Measurements from ENCODE around the gene SMYD3. TPM values are rescaled to one million over a fixed set of nuclear protein-coding genes. Genes with fewer than 3 reads are reported as not detected.

The SMYD3 gene
- total and polyA plus RNA-seq, 9 of the 15 experiments (the other 6 are each of a cell fraction or from before 2014, with no cell fraction given) = 128 to 440 (median 197) TPM

DNA sequence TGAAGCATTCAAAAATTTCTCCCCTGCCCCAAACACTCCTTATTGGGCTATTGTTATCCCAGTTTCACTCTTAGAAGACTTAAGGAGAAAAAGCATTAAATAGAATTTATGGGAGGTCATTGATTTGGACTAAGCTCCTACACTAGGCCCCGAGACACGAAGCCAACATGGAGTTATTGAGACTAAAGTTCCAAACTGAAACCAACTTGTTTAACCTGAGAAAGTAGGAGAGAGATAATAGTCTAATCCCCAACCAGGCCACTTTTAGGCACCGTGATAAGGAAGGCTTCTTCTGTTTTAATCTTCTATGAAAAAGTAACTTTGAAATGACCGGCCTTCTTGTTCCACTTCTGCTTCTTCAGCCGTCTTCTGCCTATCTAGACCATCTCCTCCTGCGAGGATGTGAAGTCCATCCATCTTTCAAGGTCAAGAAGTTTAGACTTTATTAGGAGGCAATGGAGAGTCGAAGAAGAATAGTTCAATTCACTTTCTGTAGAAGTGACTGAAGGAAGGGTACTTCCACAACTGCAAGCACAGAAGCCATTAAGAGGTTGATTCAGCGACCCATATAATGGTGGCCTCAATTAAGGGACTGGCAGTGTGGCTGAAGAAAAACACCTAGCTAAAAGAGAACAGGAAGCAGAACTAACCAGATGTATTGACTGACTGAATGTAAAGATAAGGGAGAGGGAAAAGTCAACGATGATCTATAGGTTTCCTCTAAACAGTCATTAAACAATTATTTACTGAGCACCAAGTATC, 428.8 kb downstream of the SMYD3 start (continued):
- TF ChIP-seq, protein P1, sequence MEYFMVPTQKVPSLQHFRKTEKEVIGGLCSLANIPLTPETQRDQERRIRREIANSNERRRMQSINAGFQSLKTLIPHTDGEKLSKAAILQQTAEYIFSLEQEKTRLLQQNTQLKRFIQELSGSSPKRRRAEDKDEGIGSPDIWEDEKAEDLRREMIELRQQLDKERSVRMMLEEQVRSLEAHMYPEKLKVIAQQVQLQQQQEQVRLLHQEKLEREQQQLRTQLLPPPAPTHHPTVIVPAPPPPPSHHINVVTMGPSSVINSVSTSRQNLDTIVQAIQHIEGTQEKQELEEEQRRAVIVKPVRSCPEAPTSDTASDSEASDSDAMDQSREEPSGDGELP (CRISPR knock-in tag; IDR thresholded peaks at IDR 0.05; ENCODE audit: borderline replicate concordance) = no peak
- 0 out of 4 replicates have a peak, but pooled peaks of 1 of the 2 experiments have one; percentile 7 for TF ChIP-seq NONO (IDR thresholded peaks at IDR 0.05; ENCODE audit: low read depth in 2 of 2, low read length in 1 of 2)
- TF ChIP-seq, protein P2, sequence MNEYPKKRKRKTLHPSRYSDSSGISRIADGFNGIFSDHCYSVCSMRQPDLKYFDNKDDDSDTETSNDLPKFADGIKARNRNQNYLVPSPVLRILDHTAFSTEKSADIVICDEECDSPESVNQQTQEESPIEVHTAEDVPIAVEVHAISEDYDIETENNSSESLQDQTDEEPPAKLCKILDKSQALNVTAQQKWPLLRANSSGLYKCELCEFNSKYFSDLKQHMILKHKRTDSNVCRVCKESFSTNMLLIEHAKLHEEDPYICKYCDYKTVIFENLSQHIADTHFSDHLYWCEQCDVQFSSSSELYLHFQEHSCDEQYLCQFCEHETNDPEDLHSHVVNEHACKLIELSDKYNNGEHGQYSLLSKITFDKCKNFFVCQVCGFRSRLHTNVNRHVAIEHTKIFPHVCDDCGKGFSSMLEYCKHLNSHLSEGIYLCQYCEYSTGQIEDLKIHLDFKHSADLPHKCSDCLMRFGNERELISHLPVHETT (CRISPR knock-in tag; conservative IDR thresholded peaks at IDR 0.05 in 1 of 2, IDR thresholded peaks at IDR 0.05 in 1 of 2) = peak in 1 of 2 experiments; percentile 78; a peak in 2 of 4 replicates
- no peak for TF ChIP-seq CEBPB (tag; IDR thresholded peaks at IDR 0.05)
- TF ChIP-seq ILF3 (IDR thresholded peaks at IDR 0.05; ENCODE audit: borderline replicate concordance) = no peak
- no peak for TF ChIP-seq ZNF436 (CRISPR knock-in tag; IDR thresholded peaks at IDR 0.05)
- no peak for TF ChIP-seq HNRNPUL1 (IDR thresholded peaks at IDR 0.05; ENCODE audit: low read length)
- TF ChIP-seq TOE1 (IDR thresholded peaks at IDR 0.05; ENCODE audit: borderline replicate concordance) = no peak
- no peak for TF ChIP-seq TOE1 (CRISPR knock-in tag; IDR thresholded peaks at IDR 0.05; ENCODE audit: borderline replicate concordance, low read depth)
- peak; percentile 29; the same call in 1 of the 2 replicates for TF ChIP-seq EP300 (IDR thresholded peaks at IDR 0.05; ENCODE audit: low read length)
- TF ChIP-seq KLF13 (tag; IDR thresholded peaks at IDR 0.05; ENCODE audit: borderline replicate concordance, low read depth) = no peak
- no peak for TF ChIP-seq RB1 (IDR thresholded peaks at IDR 0.05; ENCODE audit: low read depth)
- TF ChIP-seq, protein P3, sequence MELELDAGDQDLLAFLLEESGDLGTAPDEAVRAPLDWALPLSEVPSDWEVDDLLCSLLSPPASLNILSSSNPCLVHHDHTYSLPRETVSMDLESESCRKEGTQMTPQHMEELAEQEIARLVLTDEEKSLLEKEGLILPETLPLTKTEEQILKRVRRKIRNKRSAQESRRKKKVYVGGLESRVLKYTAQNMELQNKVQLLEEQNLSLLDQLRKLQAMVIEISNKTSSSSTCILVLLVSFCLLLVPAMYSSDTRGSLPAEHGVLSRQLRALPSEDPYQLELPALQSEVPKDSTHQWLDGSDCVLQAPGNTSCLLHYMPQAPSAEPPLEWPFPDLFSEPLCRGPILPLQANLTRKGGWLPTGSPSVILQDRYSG (tag; conservative IDR thresholded peaks at IDR 0.05; ENCODE audit: low read depth) = 0 out of 2 replicates have a peak, but pooled peaks have one; percentile 23

All from K562 (cell line).